Esophagus muscularis mucosa (tissue), 4 donors: Measurements from ENCODE around the gene MARCHF11. TPM values are rescaled to one million over a fixed set of nuclear protein-coding genes. Genes with fewer than 3 reads are reported as not detected.

Experiments used
- DNase-seq: peaks from one replicate; pipeline ENCODE4 v3.0.0-alpha.2; 2017; ENCODE audit errors: extremely low spot score
- H3K27ac ChIP-seq, 4 donors: fragments of 200-600 bp; sonication (generic); replicated peaks in 1 of 4; 1 replicate in 3 of 4; 2 replicates in 1 of 4; pipeline ENCODE4 v1.5.1; 2016 to 2019; ENCODE audit warnings: mild to moderate bottlenecking in 1 of 4
- H3K27me3 ChIP-seq, 4 donors: fragments of 200-600 bp; sonication (generic); one replicate each; pipeline versions ENCODE4 v1.5.1 to v1.6.0; 2016 to 2019
- H3K36me3 ChIP-seq, 4 donors: fragments of 200-600 bp; sonication (generic); one replicate each; pipeline ENCODE4 v1.5.1; 2016 to 2019
- H3K4me1 ChIP-seq, 4 donors: fragments of 200-600 bp; sonication (generic); one replicate each; pipeline ENCODE4 v1.5.1; 2016 to 2019
- H3K4me3 ChIP-seq, 4 donors: fragments of 200-600 bp; sonication (generic); 1 replicate in 2 of 4; 2 replicates in 2 of 4; pipeline ENCODE4 v1.5.1; 2016 to 2019; ENCODE audit warnings: mild to moderate bottlenecking in 4 of 4, moderate library complexity in 1 of 4
- H3K9me3 ChIP-seq, 4 donors: fragments of 200-600 bp; sonication (generic); 1 replicate in 3 of 4; 2 replicates in 1 of 4; pipeline ENCODE4 v1.5.1; 2016 to 2019
- EP300 ChIP-seq: sonication (generic); formaldehyde crosslinking; IDR thresholded peaks from one replicate; pipeline ENCODE4 v1.6.1; 2017; ENCODE audit warnings: antibody characterized with exemption
- POLR2A ChIP-seq: fragments of 450-650 bp; IDR thresholded peaks from one replicate; pipeline ENCODE4 v1.6.1; 2017; ENCODE audit warnings: antibody characterized with exemption, moderate library complexity, mild to moderate bottlenecking, low read depth
- POLR2AphosphoS5 ChIP-seq, 2 donors: sonication (generic); formaldehyde crosslinking; IDR thresholded peaks; one replicate each; pipeline ENCODE4 v1.6.1; 2017; ENCODE audit warnings: antibody characterized with exemption in 2 of 2
- WGBS: methylation state at CpG from one replicate; pipeline ENCODE4 v1.1.5; 2018; 5-methylcytosine and 5-hydroxymethylcytosine counted together
- intact Hi-C: fragments of 100-400 bp; cut with DNase I; formaldehyde crosslinking; loops from one replicate; pipeline ENCODE4 v1.15.1; 2023
- total RNA-seq, 4 donors: library from RNA; depleted of rRNA; stranded (reverse); fragments of >200 nt; gene quantifications; one replicate each; pipeline versions ENCODE4 v1.1.0 to v1.2.1, GENCODE V29; 2016
- TF ChIP-seq, protein P1 (sequence below), 3 experiments: fragments of 200-600 bp in 2 of 3; fragments of 450-650 bp in 1 of 3; sonication (generic) in 2 of 3; IDR thresholded peaks; one replicate each; pipeline ENCODE4 v1.5.1; 2017 to 2019; ENCODE audit warnings: antibody characterized with exemption in 3 of 3, mild to moderate bottlenecking in 2 of 3, moderate library complexity in 1 of 3

Gene MARCHF11
- total RNA-seq, 4 donors from 2014 or later: 0.42 TPM; not detected in 3

DNA sequence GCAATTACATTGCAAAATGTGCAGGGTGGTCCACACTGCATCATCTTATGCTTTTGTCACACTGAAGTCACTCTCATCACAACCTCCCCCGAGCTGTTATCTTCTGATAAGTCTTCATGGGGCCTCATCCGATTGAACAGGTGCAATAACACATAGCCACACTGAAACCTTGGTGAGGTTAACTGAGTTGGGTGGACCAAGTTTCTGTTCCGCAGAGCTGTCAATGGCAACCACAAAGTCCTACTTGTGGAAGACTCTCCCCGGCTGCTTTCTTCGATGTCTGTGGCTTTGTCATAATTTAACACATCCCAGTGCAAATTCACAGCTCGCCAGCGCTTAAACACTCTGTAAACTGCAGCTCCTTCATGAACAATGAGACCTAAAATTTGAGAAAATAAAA is 112.2 kb downstream of the MARCHF11 start:
- DNase-seq: no peak
- Histone ChIP-seq H3K27ac (no peak overlapping the region), H3K9me3 (no peaks in the 10 kb centered on the region), H3K4me3 (no peak overlapping the region), H3K4me1 (no peaks in the 10 kb centered on the region), H3K27me3 (no peaks in the 10 kb centered on the region), H3K36me3 (no peaks in the 10 kb centered on the region)
- WGBS: 95% methylated on average over 7 of the region's 7 CpGs
- intact Hi-C loops: no loop called here
- TF ChIP-seq EP300 (no peak), POLR2A (no peak), POLR2AphosphoS5 (IDR thresholded peaks at IDR 0.05) (no peak)
- TF ChIP-seq, protein P1, sequence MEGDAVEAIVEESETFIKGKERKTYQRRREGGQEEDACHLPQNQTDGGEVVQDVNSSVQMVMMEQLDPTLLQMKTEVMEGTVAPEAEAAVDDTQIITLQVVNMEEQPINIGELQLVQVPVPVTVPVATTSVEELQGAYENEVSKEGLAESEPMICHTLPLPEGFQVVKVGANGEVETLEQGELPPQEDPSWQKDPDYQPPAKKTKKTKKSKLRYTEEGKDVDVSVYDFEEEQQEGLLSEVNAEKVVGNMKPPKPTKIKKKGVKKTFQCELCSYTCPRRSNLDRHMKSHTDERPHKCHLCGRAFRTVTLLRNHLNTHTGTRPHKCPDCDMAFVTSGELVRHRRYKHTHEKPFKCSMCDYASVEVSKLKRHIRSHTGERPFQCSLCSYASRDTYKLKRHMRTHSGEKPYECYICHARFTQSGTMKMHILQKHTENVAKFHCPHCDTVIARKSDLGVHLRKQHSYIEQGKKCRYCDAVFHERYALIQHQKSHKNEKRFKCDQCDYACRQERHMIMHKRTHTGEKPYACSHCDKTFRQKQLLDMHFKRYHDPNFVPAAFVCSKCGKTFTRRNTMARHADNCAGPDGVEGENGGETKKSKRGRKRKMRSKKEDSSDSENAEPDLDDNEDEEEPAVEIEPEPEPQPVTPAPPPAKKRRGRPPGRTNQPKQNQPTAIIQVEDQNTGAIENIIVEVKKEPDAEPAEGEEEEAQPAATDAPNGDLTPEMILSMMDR (IDR thresholded peaks at IDR 0.05): no peak

DNA sequence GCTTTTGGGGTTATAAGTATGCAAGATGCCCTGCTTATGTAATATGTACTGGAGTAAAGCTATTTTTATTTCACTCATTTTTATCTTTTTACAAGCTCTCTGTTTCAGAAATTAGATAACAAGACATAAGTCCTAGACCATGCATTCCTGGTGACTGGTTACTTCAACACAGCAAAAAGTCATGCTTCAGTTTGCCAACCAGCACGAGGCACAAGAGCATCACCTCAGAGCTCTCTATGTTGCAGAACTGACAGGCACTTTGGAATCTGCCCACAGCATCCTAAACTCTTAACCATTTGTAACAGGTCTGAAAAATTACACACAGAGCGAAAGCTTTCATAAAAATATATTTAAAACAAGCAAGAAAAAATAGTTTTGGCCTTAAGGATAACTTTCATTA is 112.8 kb downstream of the MARCHF11 start:
- no peaks in the 10 kb centered on the region for H3K27me3 ChIP-seq
- H3K36me3 ChIP-seq: no peaks in the 10 kb centered on the region
- TF ChIP-seq POLR2AphosphoS5 (IDR thresholded peaks at IDR 0.05) (no peak), EP300 (no peak), POLR2A (no peak)
- TF ChIP-seq, protein P1 (IDR thresholded peaks at IDR 0.05): no peak
- WGBS: 60% methylated on average over 2 of the region's 2 CpGs
- H3K9me3 ChIP-seq: no peaks in the 10 kb centered on the region
- intact Hi-C loops: no loop called here
- H3K27ac ChIP-seq: no peak overlapping the region
- DNase-seq: no peak
- H3K4me3 ChIP-seq: no peak overlapping the region
- no peaks in the 10 kb centered on the region for H3K4me1 ChIP-seq

DNA sequence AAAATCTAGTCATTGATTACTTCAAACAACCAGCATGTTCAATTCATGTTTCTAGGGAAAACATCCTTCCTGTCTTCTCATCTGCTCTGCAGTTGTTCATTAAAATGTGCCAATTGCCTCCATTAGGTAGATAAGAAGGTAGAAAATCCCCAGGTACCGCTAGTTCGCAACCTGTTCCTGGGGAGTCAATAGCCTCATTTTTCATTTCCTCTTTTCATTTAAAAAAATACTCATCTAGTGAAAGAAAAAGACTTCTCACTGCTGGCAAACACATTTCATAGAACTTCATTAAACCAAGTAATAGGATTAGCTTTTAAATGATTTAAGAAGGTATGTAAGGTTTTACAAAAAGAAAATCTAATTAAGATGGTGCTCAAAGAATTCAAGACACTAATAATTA is 113.3 kb downstream of the MARCHF11 start:
- WGBS: 90% methylated on average over 2 of the region's 2 CpGs
- Histone ChIP-seq H3K27ac (no peak overlapping the region), H3K9me3 (no peaks in the 10 kb centered on the region), H3K36me3 (no peaks in the 10 kb centered on the region), H3K27me3 (no peaks in the 10 kb centered on the region), H3K4me3 (no peak overlapping the region), H3K4me1 (no peaks in the 10 kb centered on the region)
- no peak for DNase-seq
- TF ChIP-seq POLR2AphosphoS5 (IDR thresholded peaks at IDR 0.05) (no peak), POLR2A (no peak), EP300 (no peak)
- TF ChIP-seq, protein P1 (IDR thresholded peaks at IDR 0.05): no peak
- intact Hi-C loops: no loop called here

DNA sequence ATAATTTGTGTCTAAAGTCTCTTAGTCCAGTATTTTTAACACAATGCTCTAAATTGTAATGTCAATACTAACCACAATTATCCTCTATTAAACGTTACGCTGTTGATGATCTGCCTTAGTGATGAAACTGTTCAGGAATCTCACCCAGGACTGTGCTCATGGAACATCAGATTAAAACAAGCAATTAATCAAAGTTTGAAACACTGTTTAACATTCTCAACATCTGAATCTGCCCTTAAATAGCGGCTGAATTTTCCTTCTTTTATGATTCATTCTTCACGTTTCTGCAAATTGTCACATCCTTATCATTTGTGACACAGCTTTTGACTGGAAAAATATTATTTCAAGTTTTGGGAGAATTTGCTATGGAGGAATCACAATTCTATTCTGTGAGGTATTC is 113.8 kb downstream of the MARCHF11 start:
- no peak for DNase-seq
- Histone ChIP-seq H3K27ac (no peak overlapping the region), H3K4me3 (no peak overlapping the region), H3K4me1 (no peaks in the 10 kb centered on the region), H3K27me3 (peaks cover 0 to 4% (median 0%) of the 10 kb centered on the region in 4 donors), H3K9me3 (no peaks in the 10 kb centered on the region), H3K36me3 (no peaks in the 10 kb centered on the region)
- intact Hi-C loops: no loop called here
- TF ChIP-seq POLR2A (no peak), EP300 (no peak), POLR2AphosphoS5 (IDR thresholded peaks at IDR 0.05) (no peak)
- TF ChIP-seq, protein P1 (IDR thresholded peaks at IDR 0.05): no peak
- WGBS: 50% methylated on average over 4 of the region's 4 CpGs
